Left ventricle myocardium inferior (tissue), 1 donor: ENCODE measurements around the gene TMEM106C. TPM values are rescaled to one million over a fixed set of nuclear protein-coding genes. Genes with fewer than 3 reads are reported as not detected.

Experiments used
- DNase-seq: peaks from one replicate; pipeline ENCODE4 v3.0.0-alpha.2; 2020
- H3K27ac ChIP-seq: fragments of 200-600 bp; replicated peaks from 2 replicates; pipeline ENCODE4 v1.8.0; 2021
- H3K27me3 ChIP-seq: fragments of 200-600 bp; 2 replicates; pipeline ENCODE4 v1.8.0; 2021; ENCODE audit warnings: low read depth
- H3K36me3 ChIP-seq: fragments of 200-600 bp; 2 replicates; pipeline ENCODE4 v1.8.0; 2021
- H3K4me1 ChIP-seq: fragments of 200-600 bp; 2 replicates; pipeline ENCODE4 v1.8.0; 2021
- H3K4me3 ChIP-seq: fragments of 200-600 bp; 2 replicates; pipeline ENCODE4 v1.8.0; 2021; ENCODE audit warnings: mild to moderate bottlenecking, moderate library complexity
- H3K9me3 ChIP-seq: fragments of 200-600 bp; replicated peaks from 2 replicates; pipeline ENCODE4 v1.8.0; 2021
- CTCF ChIP-seq: fragments of 200-600 bp; IDR thresholded peaks from 2 replicates; pipeline ENCODE4 v1.8.0; 2021; ENCODE audit warnings: antibody characterized with exemption, mild to moderate bottlenecking, borderline replicate concordance
- intact Hi-C: fragments of 100-400 bp; cut with micrococcal nuclease; formaldehyde crosslinking; loops from one replicate; pipeline ENCODE4 v1.11.0; 2022
- total RNA-seq: library from RNA; stranded (reverse); fragmentation: NEBNext Ultra II Directional; extraction: Animal tissue kit (Norgen Biotek cat#: 25700); gene quantifications from one replicate; pipeline ENCODE4 v1.2.1, GENCODE V29; 2021
- donor health status: DM: no; HTN: yes; CAD: no; lungs with severe emphysema.

The TMEM106C gene
- total RNA-seq, 1 donor from 2014 or later, result 48.1 TPM

GRCh38 chr12:48000878-48001504, 37.6 kb downstream of the TMEM106C start:
- Histone ChIP-seq H3K36me3 (no peaks in the 10 kb centered on the region), H3K4me3 (peak overlapping the region; percentile 70), H3K4me1 (peaks cover 53% of the 10 kb centered on the region), H3K27me3 (peaks cover 48% of the 10 kb centered on the region), H3K27ac (peak overlapping the region; percentile 73), H3K9me3 (no peaks in the 10 kb centered on the region)
- TF ChIP-seq CTCF, result no peak
- intact Hi-C loops, result no loop called here
- no peak for DNase-seq

GRCh38 chr12:48001505-48002413, 38.4 kb downstream of the TMEM106C start:
- H3K4me1 ChIP-seq, result peaks cover 47% of the 10 kb centered on the region
- no peaks in the 10 kb centered on the region for H3K36me3 ChIP-seq
- peak overlapping the region; percentile 70 for H3K4me3 ChIP-seq
- no peak for TF ChIP-seq CTCF
- peak overlapping the region; percentile 73 for H3K27ac ChIP-seq
- no peaks in the 10 kb centered on the region for H3K9me3 ChIP-seq
- peaks cover 56% of the 10 kb centered on the region for H3K27me3 ChIP-seq
- intact Hi-C loops, result no loop called here
- peak; percentile 60 for DNase-seq

- no peak for DNase-seq
- Histone ChIP-seq H3K4me1 (peaks cover 47% of the 10 kb centered on the region), H3K9me3 (no peaks in the 10 kb centered on the region), H3K4me3 (peak overlapping the region; percentile 70), H3K36me3 (no peaks in the 10 kb centered on the region), H3K27ac (no peak overlapping the region), H3K27me3 (peaks cover 62% of the 10 kb centered on the region)
- TF ChIP-seq CTCF, result no peak
- intact Hi-C loops, result no loop called here
These were observed 39.0 kb downstream of the TMEM106C start for GRCh38 chr12:48002414-48002730.

- DNase-seq, result no peak
These were observed 39.4 kb downstream of the TMEM106C start for GRCh38 chr12:48002773-48003218.

More at GRCh38 chr12:48002773-48003218, 39.4 kb downstream of the TMEM106C start:
- Histone ChIP-seq H3K4me1 (peaks cover 47% of the 10 kb centered on the region), H3K36me3 (no peaks in the 10 kb centered on the region), H3K9me3 (no peaks in the 10 kb centered on the region), H3K27me3 (peaks cover 63% of the 10 kb centered on the region), H3K27ac (no peak overlapping the region), H3K4me3 (peak overlapping the region; percentile 70)
- TF ChIP-seq CTCF, result no peak
- intact Hi-C loops, result no loop called here
